ENCODE results near the gene GGA3.

Gene GGA3

DNA sequence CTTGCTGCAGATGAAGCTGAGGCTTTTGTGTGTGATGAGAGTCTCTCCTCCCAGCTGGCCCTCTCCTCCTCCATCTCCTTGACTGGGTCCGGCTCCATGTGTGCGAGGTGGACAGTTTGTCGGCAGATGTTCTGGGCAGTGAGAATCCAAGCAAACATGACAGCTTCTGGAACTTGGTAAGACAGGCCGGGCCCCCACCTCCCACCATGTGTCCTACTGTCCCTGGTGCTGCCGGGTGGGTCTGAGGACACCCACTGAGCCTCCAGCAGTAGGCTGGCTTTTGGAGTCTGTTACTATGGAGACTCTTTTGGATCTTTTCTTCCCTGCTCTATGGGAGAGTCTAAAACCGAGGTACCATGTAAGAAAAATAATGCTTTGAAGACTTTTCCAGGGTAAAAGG lies 43.3 kb downstream of the GGA3 start:
- H3K9ac ChIP-seq (ENCODE audit: low read length): no peak overlapping the region
- H3K9me2 ChIP-seq (ENCODE audit: low read depth, low read length): no peaks in the 10 kb centered on the region
- H3K36me3 ChIP-seq (ENCODE audit: insufficient read depth, low read length): peaks cover 83% of the 10 kb centered on the region
- H3K4me2 ChIP-seq (ENCODE audit: low read length): no peak overlapping the region
- H3K27ac ChIP-seq (ENCODE audit: low read depth, low read length, poor library complexity, severe bottlenecking): no peak overlapping the region
- no peak overlapping the region for H3K4me3 ChIP-seq (ENCODE audit: low read depth, low read length, poor library complexity, severe bottlenecking)
- H3F3A ChIP-seq (ENCODE audit: insufficient read depth, low read length): no peaks in the 10 kb centered on the region
- H2AFZ ChIP-seq (ENCODE audit: low read length): no peak overlapping the region
- H3K79me2 ChIP-seq (ENCODE audit: insufficient read depth, low read length): no peaks in the 10 kb centered on the region
- H3K9me3 ChIP-seq (ENCODE audit: low read length): no peaks in the 10 kb centered on the region
- no peaks in the 10 kb centered on the region for H4K20me1 ChIP-seq (ENCODE audit: insufficient read depth, low read length)
- TF ChIP-seq, protein P1, sequence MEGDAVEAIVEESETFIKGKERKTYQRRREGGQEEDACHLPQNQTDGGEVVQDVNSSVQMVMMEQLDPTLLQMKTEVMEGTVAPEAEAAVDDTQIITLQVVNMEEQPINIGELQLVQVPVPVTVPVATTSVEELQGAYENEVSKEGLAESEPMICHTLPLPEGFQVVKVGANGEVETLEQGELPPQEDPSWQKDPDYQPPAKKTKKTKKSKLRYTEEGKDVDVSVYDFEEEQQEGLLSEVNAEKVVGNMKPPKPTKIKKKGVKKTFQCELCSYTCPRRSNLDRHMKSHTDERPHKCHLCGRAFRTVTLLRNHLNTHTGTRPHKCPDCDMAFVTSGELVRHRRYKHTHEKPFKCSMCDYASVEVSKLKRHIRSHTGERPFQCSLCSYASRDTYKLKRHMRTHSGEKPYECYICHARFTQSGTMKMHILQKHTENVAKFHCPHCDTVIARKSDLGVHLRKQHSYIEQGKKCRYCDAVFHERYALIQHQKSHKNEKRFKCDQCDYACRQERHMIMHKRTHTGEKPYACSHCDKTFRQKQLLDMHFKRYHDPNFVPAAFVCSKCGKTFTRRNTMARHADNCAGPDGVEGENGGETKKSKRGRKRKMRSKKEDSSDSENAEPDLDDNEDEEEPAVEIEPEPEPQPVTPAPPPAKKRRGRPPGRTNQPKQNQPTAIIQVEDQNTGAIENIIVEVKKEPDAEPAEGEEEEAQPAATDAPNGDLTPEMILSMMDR (IDR thresholded peaks at IDR 0.05; ENCODE audit: low read length): no peak
- no peak for TF ChIP-seq EZH2 (IDR thresholded peaks at IDR 0.05; ENCODE audit: borderline replicate concordance, low read length)
- H3K27me3 ChIP-seq (ENCODE audit: insufficient read depth, low read length): no peaks in the 10 kb centered on the region
- H3K4me1 ChIP-seq (ENCODE audit: insufficient read depth, low read length, severe bottlenecking): no peaks in the 10 kb centered on the region

DNA sequence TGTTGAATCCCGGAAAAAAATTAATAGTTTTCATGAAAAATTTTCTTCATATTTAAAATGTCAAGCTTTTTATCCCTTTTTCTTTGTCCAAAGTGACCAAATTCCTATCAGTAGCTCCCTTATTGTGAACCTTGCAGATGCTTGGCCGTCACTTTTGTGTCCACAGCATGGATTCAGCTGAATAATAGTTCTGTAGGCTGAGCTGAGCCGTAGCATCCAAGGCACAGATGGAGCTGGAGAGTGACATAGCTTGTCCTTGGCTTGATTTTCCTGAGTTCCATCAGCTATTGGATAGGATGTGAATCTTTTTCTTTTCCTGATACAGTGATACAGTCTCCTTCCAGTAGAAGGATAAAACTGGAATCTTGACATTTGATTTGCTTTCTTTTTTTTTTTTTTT lies 52.3 kb downstream of the GGA3 start:
- Histone ChIP-seq H3K27ac (ENCODE audit: low read depth, low read length, poor library complexity, severe bottlenecking) (no peak overlapping the region), H2AFZ (ENCODE audit: low read length) (no peak overlapping the region), H3K9me3 (ENCODE audit: low read length) (no peaks in the 10 kb centered on the region), H3K4me3 (ENCODE audit: low read depth, low read length, poor library complexity, severe bottlenecking) (no peak overlapping the region), H3K9ac (ENCODE audit: low read length) (no peak overlapping the region), H3K4me1 (ENCODE audit: insufficient read depth, low read length, severe bottlenecking) (peaks cover 20% of the 10 kb centered on the region), H3K9me2 (ENCODE audit: low read depth, low read length) (no peaks in the 10 kb centered on the region), H3K79me2 (ENCODE audit: insufficient read depth, low read length) (peaks cover 21% of the 10 kb centered on the region), H3K4me2 (ENCODE audit: low read length) (no peak overlapping the region), H4K20me1 (ENCODE audit: insufficient read depth, low read length) (no peaks in the 10 kb centered on the region), H3K27me3 (ENCODE audit: insufficient read depth, low read length) (no peaks in the 10 kb centered on the region), H3F3A (ENCODE audit: insufficient read depth, low read length) (no peaks in the 10 kb centered on the region), H3K36me3 (ENCODE audit: insufficient read depth, low read length) (peaks cover 55% of the 10 kb centered on the region)
- no peak for TF ChIP-seq EZH2 (IDR thresholded peaks at IDR 0.05; ENCODE audit: borderline replicate concordance, low read length)
- TF ChIP-seq, protein P1 (IDR thresholded peaks at IDR 0.05; ENCODE audit: low read length): no peak

DNA sequence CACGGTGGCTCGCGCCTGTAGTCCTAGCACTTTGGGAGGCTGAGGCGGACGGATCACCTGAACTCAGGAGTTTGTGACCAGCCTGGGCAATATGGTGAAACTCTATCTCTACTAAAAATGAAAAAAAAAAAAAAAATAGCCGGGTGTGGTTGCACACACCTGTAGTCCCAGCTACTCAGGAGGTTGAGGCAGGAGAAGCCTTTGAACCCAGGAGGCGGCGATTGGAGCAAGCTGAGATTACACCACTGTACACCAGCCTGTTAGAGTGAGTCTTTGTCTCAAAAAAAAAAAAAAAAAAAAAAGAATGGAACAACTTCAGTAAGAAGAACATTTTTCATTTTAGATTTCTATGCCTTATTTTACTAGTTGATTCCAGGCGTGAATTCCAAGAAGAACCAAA lies 53.2 kb downstream of the GGA3 start:
- H3K4me3 ChIP-seq (ENCODE audit: low read depth, low read length, poor library complexity, severe bottlenecking): no peak overlapping the region
- peaks cover 20% of the 10 kb centered on the region for H3K4me1 ChIP-seq (ENCODE audit: insufficient read depth, low read length, severe bottlenecking)
- no peak overlapping the region for H3K9ac ChIP-seq (ENCODE audit: low read length)
- no peaks in the 10 kb centered on the region for H4K20me1 ChIP-seq (ENCODE audit: insufficient read depth, low read length)
- peaks cover 21% of the 10 kb centered on the region for H3K79me2 ChIP-seq (ENCODE audit: insufficient read depth, low read length)
- H3K27ac ChIP-seq (ENCODE audit: low read depth, low read length, poor library complexity, severe bottlenecking): no peak overlapping the region
- H3K9me2 ChIP-seq (ENCODE audit: low read depth, low read length): no peaks in the 10 kb centered on the region
- no peak overlapping the region for H2AFZ ChIP-seq (ENCODE audit: low read length)
- H3K27me3 ChIP-seq (ENCODE audit: insufficient read depth, low read length): no peaks in the 10 kb centered on the region
- peaks cover 48% of the 10 kb centered on the region for H3K36me3 ChIP-seq (ENCODE audit: insufficient read depth, low read length)
- no peak overlapping the region for H3K4me2 ChIP-seq (ENCODE audit: low read length)
- no peaks in the 10 kb centered on the region for H3F3A ChIP-seq (ENCODE audit: insufficient read depth, low read length)
- TF ChIP-seq EZH2 (IDR thresholded peaks at IDR 0.05; ENCODE audit: borderline replicate concordance, low read length): no peak
- TF ChIP-seq, protein P1 (IDR thresholded peaks at IDR 0.05; ENCODE audit: low read length): no peak
- no peaks in the 10 kb centered on the region for H3K9me3 ChIP-seq (ENCODE audit: low read length)

Data from OCI-LY1 (cell line).